Activated T-helper 1 cell treated with anti-CD3 and anti-CD28 coated beads, Interleukin-12 subunit alpha, Interleukin-12 subunit beta, Interleukin-2, Interleukin-4 antibody, amounts not matched to agents 30 ng/mL and 10 ng/mL and 1 ng/mL, durations not matched to agents 14 hours and 24 hours and 36 hours (primary cell): ENCODE results near the gene DUSP9. TPM values are rescaled to one million over a fixed set of nuclear protein-coding genes. Genes with fewer than 3 reads are reported as not detected.
"Not testable (repeated sequence)": the region's sequence is repeated elsewhere in the genome, so short reads cannot be mapped to it uniquely, and the experiment has no call there.

Experiments
- DNase-seq: peaks from one replicate; pipeline ENCODE4 v3.0.0; 2021; ENCODE audit warnings: low spot score
- H3K27ac Mint-ChIP-seq: one replicate; pipeline ENCODE4 v1.8.0; 2021; ENCODE audit warnings: mild to moderate bottlenecking, mixed read lengths
- H3K27me3 Mint-ChIP-seq: one replicate; pipeline ENCODE4 v1.8.0; 2022; ENCODE audit warnings: mild to moderate bottlenecking, moderate library complexity, mixed read lengths; ENCODE audit not compliant: insufficient read depth
- H3K36me3 Mint-ChIP-seq: one replicate; pipeline ENCODE4 v1.8.0; 2021; ENCODE audit warnings: low read depth, mixed read lengths
- H3K4me1 Mint-ChIP-seq: one replicate; pipeline ENCODE4 v1.8.0; 2021; ENCODE audit warnings: low read depth, mixed read lengths
- H3K4me3 Mint-ChIP-seq: one replicate; pipeline ENCODE4 v1.8.0; 2021; ENCODE audit warnings: mild to moderate bottlenecking, moderate library complexity, mixed read lengths
- H3K9me3 Mint-ChIP-seq: one replicate; pipeline ENCODE4 v1.8.0; 2021; ENCODE audit warnings: mixed read lengths
- intact Hi-C: fragments of 100-400 bp; cut with micrococcal nuclease; formaldehyde crosslinking; loops from one replicate; pipeline ENCODE4 v1.15.1; 2024
- total RNA-seq: library from RNA; stranded (reverse); gene quantifications from 2 replicates; pipeline ENCODE4 v1.2.3, GENCODE V29; 2022

The DUSP9 gene
- total RNA-seq, 1 donor from 2014 or later, result 0.10 TPM

DNA sequence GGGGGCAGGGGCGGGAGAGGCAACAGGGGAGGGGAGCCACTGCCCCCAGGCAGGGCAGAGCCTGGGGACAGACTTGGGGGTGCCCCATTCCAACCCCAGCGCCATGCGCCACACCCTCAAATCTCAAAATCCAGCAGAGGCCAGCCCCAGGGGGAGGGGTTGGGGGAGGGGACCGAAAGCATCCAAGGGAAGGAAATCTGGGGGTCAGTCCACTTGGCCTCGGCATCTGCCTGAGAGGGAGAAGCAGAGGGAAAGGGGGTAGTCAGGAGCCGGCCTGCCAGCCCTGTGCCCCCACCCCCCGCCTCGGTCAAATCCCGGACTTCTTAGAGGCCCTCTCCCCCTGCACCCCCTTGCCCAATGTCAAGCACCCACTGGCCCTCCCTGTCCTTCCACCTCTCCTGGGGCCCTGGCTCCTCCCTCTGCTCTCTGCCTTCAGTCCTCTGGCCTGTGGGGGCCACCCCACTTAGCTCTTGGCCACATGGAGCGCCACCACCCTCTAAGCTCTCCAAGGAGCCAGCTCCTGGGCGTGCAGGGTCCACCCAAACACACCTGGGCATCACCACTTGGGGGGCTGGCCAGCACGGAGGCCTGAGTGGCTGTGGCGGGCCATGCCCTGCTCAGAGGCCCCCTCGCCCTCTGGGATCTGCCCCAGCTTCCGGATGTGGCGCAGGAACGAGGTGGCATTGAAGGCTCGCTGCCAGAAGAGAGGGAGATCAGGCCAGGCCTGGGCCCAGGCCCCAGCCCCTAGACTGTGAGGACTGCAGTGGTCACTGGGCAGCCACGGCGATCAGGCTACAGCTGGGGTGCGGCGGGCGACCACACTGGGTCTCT is 23.1 kb downstream of the DUSP9 start:
- Mint-ChIP-seq H3K9me3 (no peaks in the 10 kb centered on the region), H3K36me3 (no peaks in the 10 kb centered on the region), H3K27ac (no peak overlapping the region), H3K27me3 (peaks cover 16% of the 10 kb centered on the region), H3K4me1 (peaks cover 7% of the 10 kb centered on the region), H3K4me3 (no peak overlapping the region)
- intact Hi-C loops, result loop anchor here (2.0 kb wide), 4 partner anchors 59 to 729 kb away; no protein-coding TSS in a partner anchor
- no peak for DNase-seq

DNA sequence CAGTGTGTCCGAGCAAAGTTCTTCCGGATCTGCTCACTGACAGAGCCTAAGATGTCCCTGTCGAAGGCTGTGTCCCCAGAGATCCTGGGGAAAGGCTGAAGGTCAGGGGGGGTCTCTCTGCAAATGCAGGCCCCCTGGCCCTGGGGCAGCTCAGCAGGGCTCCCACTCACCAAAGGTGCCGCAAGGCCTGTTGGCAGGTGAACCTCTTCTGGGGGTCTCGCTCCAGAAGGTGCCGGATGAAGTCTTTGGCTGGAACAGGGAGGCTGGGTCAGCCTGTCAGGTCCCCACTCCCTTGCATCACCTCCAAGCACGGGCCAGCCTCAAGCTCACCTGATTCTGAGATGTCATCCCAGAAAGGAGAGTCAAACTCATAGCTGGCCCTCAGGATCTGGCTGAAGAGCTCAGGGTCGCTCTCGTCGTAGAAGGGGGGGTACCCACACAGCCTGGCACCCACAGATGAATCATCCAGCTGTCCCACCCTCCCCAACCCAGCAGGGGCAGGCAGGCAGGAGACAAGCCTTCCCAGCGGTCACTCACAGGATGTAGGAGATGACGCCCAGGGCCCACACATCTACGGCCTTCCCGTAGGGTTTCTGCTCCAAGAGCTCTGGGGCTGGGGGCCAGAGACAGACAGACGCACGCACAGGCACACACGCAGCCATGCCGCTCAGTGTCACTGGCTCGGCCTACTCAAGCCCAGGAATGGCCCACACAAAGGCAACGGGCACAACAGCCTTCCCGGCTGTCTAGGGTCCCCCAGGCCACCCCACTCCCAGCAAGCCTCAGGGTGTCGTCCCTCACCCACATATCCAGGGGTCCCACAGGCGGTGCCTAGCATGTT is 24.0 kb downstream of the DUSP9 start:
- no peaks in the 10 kb centered on the region for H3K36me3 Mint-ChIP-seq
- intact Hi-C loops, result no loop called here
- no peak overlapping the region for H3K27ac Mint-ChIP-seq
- peaks cover 7% of the 10 kb centered on the region for H3K4me1 Mint-ChIP-seq
- DNase-seq, result no peak
- no peaks in the 10 kb centered on the region for H3K9me3 Mint-ChIP-seq
- peaks cover 14% of the 10 kb centered on the region for H3K27me3 Mint-ChIP-seq
- no peak overlapping the region for H3K4me3 Mint-ChIP-seq

DNA sequence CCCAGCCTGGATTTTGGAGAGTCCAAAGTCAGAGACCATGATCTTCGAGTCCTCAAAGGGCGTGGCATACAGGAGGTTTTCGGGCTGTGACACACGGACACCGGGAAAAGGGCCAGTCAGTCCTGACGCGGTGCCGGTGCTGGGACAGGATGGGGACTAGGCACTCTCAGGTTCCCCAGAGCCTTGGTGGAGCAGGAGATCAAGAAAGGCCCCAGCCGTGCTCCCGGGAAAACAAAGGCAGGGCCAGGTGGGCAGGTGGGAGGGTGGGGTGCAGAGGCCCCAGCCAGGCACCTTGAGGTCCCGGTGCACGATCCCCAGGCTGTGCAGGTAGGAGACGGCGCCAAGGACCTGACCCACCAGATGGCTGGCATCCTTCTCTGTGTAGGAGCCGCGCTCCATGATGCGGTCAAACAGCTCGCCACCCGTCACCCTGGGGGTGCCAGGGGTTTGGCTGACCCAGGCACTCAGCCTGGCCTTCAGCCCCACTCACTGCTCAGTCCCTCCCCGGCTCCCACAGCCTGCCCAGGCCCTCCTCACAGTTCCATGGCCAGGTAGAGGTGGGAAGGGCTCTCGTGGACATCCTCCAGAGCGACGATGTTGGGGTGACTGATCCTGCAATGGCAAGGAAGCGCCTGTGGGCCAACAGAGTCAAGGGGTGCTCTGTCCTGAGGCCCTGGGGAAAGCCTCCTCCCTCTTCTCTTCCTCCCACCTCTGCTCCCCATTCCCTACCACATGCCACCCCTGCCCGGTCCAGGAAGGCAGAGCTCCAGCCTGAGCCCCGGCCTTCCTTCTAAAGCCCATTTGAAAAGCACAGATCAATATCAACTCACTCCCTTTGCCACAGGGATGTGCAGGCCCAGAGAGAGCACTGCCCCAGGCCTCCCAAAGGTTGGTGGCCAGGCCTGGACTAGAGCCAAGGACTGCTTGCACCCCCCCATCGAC is 24.9 kb downstream of the DUSP9 start:
- no peak overlapping the region for H3K27ac Mint-ChIP-seq

DNA sequence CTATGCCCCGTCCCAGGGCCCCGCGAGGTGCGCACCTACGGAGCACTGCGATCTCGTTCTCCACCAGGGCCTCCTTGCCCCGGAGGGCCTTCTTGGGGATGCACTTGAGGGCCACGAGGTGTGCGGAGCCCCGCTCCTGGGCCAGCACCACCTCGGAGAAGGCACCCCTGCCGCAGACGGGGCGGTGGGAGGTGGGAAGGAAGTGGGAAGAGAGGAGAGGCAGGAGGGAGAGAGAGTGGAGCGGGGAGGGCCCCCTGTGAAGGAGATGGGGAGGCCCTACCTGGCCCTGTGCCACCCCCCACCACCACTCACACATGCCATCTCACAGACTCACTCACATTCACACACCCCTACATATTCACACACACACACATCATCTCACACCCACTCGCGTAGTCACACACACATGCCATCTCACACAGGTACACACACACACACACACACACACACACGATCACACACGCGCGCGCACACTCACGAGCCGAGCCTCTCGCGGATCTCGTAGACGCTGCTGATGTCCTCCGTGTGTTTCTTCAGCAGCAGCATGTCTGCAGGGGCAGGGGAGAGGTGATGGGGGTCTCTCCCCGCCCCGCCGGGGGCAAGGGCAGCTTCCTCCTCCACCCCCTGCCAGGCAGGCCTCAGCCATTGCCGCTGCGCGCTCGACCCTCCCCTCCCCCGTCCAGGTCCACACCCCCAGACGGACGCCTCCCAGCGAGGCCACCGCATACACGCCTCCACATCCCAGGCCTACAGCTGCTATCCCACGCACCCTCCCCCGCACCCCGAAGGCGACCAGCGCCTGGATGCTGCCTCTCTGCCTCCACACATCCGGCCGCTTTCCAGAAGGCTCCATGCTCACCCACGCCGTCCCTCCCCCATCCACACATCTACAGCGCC is 25.8 kb downstream of the DUSP9 start:
- Mint-ChIP-seq H3K4me1 (peaks cover 4% of the 10 kb centered on the region), H3K27ac (no peak overlapping the region), H3K9me3 (no peaks in the 10 kb centered on the region), H3K27me3 (peaks cover 16% of the 10 kb centered on the region), H3K36me3 (no peaks in the 10 kb centered on the region), H3K4me3 (no peak overlapping the region)
- DNase-seq, result no peak
- intact Hi-C loops, result no loop called here

More for the DNA sequence above, 24.9 kb downstream of the DUSP9 start:
- Mint-ChIP-seq H3K36me3 (no peaks in the 10 kb centered on the region), H3K4me1 (peaks cover 7% of the 10 kb centered on the region), H3K9me3 (no peaks in the 10 kb centered on the region), H3K27me3 (peaks cover 14% of the 10 kb centered on the region), H3K4me3 (no peak overlapping the region)
- DNase-seq, result no peak
- intact Hi-C loops, result no loop called here

DNA sequence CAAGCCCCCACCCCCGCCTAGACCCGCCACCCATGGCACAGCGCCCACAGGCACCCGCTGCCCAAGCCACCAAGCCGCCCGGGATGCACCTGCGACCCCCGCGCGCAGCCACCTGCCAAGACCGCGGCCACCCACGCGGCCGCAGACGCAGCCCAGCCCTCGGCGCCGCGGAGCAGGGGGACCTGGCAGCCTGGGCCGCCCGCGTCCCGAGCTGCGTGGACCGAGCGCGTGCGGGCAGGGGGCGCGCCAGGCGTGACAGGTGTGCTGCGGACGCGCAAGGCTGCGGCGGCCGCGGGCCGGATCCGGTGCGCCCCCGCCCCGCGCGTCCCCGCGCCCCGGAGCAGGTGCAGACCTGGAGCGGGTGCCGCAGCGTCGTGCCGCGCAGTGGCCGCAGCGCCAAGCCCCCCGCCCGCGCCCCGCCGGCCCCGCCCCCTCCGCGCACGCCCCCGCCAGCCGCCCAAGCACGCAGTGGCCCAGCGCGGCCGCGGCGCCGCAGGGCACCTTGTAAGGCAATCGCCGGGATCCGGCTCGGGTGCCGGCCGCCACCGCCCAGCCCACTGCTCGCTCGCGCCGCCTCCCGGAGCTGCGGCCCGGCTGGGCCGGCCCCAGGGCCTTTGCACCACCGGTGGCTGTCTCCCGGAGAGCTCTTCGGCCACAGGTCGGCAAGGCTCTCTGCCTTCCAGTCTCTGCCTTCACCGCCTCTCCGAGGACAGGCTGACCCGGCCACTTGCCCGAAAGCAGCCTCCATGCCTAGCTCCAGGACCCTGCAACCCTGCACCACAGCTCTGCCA is 26.6 kb downstream of the DUSP9 start, which contains the start of gene PNCK:
PNCK (minus strand) TSS at position 386 of the 791 bp plus-strand sequence. CDS start 737 bp downstream, outside the sequence.
- DNase-seq, result no peak
- Mint-ChIP-seq H3K4me1 (no peaks in the 10 kb centered on the region), H3K27me3 (peaks cover 16% of the 10 kb centered on the region), H3K36me3 (no peaks in the 10 kb centered on the region), H3K27ac (peak within 1 kb of the TSS; percentile 68), H3K9me3 (no peaks in the 10 kb centered on the region), H3K4me3 (no peak within 1 kb of the TSS)
- intact Hi-C loops, result no loop called here

DNA sequence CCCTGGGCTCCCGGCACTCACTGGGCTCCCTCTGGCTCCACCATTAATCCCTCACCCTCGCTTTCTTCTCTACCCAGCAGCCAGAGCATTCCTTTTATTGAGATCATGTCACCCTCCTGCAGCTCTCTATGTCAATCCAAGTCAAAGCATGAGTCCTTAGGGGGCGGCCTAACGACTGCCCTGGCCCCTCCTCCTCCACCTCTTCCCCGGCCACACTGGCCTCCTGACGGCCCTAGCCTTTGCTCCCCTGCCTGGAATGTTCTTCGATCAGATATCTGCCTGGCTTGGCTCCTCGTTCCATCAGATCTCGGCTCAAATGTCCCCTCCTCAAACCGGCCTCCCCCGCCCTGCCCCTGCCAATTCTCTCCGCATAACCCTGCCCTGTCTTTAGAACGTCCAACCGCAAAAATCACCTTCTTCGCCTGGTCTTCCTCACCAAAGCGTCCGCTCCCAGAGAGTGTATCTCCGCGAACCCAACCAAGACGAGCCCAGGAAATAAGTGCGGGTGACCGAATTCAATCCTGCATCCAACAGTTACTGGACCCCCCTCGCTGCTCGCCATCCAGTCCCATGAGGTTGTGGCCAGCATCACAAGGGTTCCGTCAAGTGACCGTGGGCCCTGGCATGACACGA is 27.3 kb downstream of the DUSP9 start:
- H3K27ac Mint-ChIP-seq, result peak overlapping the region; percentile 68
- H3K4me3 Mint-ChIP-seq, result no peak overlapping the region
- H3K27me3 Mint-ChIP-seq, result peaks cover 16% of the 10 kb centered on the region
- no peaks in the 10 kb centered on the region for H3K36me3 Mint-ChIP-seq
- H3K4me1 Mint-ChIP-seq, result no peaks in the 10 kb centered on the region
- DNase-seq, result no peak
- intact Hi-C loops, result no loop called here
- no peaks in the 10 kb centered on the region for H3K9me3 Mint-ChIP-seq

DNA sequence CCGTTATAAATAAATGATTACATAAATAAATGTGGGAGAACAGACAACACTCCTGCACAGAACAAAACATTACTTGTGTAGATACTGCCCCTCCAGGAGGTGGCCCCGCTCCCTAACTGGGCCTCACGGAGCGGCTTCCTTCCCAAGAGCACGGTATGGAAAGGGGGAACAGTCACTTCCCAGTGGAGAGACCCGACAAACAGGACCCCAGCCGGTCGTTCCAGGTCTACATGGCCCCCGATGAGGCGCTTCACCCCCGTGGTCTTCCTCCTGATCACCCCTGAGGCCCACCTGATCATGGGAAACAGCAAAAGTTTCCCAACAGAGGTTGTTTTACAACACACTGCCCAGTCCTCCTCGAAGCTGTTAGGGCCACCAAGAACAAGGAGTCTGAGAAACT is 34.2 kb downstream of the DUSP9 start:
- no peaks in the 10 kb centered on the region for H3K4me1 Mint-ChIP-seq
- intact Hi-C loops, result no loop called here
- H3K9me3 Mint-ChIP-seq, result no peaks in the 10 kb centered on the region

DNA sequence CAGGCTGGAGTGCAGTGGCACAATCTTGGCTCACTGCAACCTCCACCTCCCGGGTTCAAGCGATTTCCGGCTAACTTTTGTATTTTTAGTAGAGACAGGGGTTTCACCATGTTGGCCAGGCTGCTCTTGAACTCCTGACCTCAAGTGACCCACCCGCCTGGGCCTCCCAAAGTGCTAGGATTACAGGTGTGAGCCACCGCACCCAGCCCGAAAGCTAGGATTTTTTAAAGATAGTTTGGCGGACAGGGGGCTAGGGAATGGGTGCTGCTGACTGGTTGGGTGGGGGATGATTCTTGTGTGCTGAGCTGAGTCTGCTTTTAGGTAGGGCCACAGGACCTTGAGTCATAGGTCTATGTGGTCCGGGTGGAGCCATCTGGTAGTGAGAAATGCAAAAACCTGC is 36.5 kb downstream of the DUSP9 start:
- peaks cover 14% of the 10 kb centered on the region for H3K27me3 Mint-ChIP-seq
- H3K9me3 Mint-ChIP-seq, DNase-seq, intact Hi-C loops, H3K4me3 Mint-ChIP-seq, H3K27ac Mint-ChIP-seq, H3K36me3 Mint-ChIP-seq, H3K4me1 Mint-ChIP-seq: not testable (repeated sequence)

More for the DNA sequence above, 34.2 kb downstream of the DUSP9 start:
- no peak for DNase-seq
- H3K27ac Mint-ChIP-seq, result no peak overlapping the region
- no peak overlapping the region for H3K4me3 Mint-ChIP-seq
- peaks cover 12% of the 10 kb centered on the region for H3K27me3 Mint-ChIP-seq
- no peaks in the 10 kb centered on the region for H3K36me3 Mint-ChIP-seq

DNA sequence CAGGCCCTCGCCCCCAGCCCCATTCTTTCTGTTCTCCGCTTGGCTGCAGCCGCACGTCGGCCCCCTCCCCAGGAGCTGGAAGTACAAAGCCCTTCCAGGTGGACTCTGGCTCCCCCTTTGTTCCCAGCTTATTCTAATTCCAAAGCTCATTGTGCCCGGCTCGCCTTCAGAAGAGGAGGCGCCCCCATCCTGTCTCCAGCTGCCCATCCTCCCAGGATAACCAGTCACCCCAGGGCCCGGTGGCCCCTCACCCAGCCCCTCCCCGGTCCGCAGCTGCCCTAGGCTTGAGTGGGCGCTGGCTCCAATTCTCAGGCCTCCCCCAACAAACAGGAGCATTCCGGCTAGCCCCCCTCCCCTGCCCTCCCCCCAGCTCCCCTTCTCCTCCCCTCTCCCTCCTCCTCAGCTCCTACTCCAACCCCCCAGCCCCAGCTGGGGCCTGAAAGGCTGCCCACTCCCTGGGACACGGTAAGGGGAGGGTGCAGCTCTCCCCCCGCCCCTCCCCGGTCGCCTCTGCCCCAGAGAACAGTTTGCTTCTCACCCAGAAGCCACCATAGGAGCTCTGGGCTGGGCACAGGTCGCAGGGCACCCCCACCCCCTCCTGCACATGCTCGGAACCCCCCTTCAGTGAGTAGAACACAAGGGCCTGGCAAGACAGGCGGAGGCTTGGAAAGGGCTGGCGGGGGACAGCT is 37.6 kb downstream of the DUSP9 start:
- no peaks in the 10 kb centered on the region for H3K36me3 Mint-ChIP-seq
- H3K4me1 Mint-ChIP-seq, result no peaks in the 10 kb centered on the region
- peaks cover 14% of the 10 kb centered on the region for H3K27me3 Mint-ChIP-seq
- no peak for DNase-seq
- no peak overlapping the region for H3K4me3 Mint-ChIP-seq
- no peaks in the 10 kb centered on the region for H3K9me3 Mint-ChIP-seq
- intact Hi-C loops, result no loop called here
- no peak overlapping the region for H3K27ac Mint-ChIP-seq

DNA sequence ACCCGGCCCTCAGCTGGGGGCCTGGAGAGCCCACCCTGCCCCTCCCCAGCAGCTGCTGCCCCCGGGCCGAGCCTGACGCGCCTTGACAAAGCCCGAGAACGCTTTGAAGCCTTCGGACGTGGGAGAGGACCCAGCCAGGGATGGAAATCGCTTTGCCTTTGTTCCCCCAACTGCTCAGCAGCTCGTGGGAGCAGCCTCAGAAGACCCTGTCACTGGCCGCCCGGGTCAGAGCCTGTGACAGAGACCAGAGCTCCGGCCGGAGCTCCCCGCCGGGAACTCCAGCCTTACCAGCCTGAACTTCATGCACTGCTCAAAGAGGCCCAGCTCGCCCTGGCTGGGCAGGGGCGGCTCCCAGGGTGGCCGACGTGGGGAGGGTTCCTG is 38.1 kb downstream of the DUSP9 start:
- no peaks in the 10 kb centered on the region for H3K9me3 Mint-ChIP-seq
- no peak overlapping the region for H3K27ac Mint-ChIP-seq
- peaks cover 12% of the 10 kb centered on the region for H3K27me3 Mint-ChIP-seq
- H3K4me3 Mint-ChIP-seq, result no peak overlapping the region
- intact Hi-C loops, result no loop called here
- H3K36me3 Mint-ChIP-seq, result no peaks in the 10 kb centered on the region
- no peak for DNase-seq
- no peaks in the 10 kb centered on the region for H3K4me1 Mint-ChIP-seq
